ENCODE data around the gene DYNC1I2. TPM values are rescaled to one million over a fixed set of nuclear protein-coding genes. Genes with fewer than 3 reads are reported as not detected.

The DYNC1I2 gene
- total RNA-seq, 2 experiments from 2014 or later, result 39.9 to 40.0 TPM

- peaks cover 14% of the 10 kb centered on the region for H3K4me1 Mint-ChIP-seq (ENCODE audit: low read depth)
- H3K9me3 Mint-ChIP-seq, result no peaks in the 10 kb centered on the region
- H3K4me3 Mint-ChIP-seq, result no peak overlapping the region
- no peak for DNase-seq
- ChIA-PET CTCF (interaction anchor here (1.1 to 1.7 kb wide), 3 partner anchors 21 to 418 kb away, joined by 3 read pairs; no protein-coding TSS in a partner anchor), POLR2A (no interaction called here)
- no peak overlapping the region for H3K27ac Mint-ChIP-seq
- TF ChIP-seq CTCF (IDR thresholded peaks at IDR 0.05), result no peak
- intact Hi-C loops (cut with micrococcal nuclease), result no loop called here
- ATAC-seq, result no peak
- no peaks in the 10 kb centered on the region for H3K27me3 Mint-ChIP-seq
- H3K36me3 Mint-ChIP-seq (ENCODE audit: low read depth), result no peaks in the 10 kb centered on the region
Observed at GRCh38 chr2:171709011-171709685, 21.9 kb downstream of the DYNC1I2 start.

GRCh38 chr2:171711351-171711750, 24.1 kb downstream of the DYNC1I2 start:
- Mint-ChIP-seq H3K4me3 (no peak overlapping the region), H3K36me3 (ENCODE audit: low read depth) (no peaks in the 10 kb centered on the region), H3K9me3 (no peaks in the 10 kb centered on the region), H3K27me3 (no peaks in the 10 kb centered on the region), H3K4me1 (ENCODE audit: low read depth) (peaks cover 11% of the 10 kb centered on the region), H3K27ac (no peak overlapping the region)
- ATAC-seq (no peak), DNase-seq (no peak)
- ChIA-PET POLR2A (interaction anchor here (1.0 kb wide), 1 partner anchor 12 kb away, joined by 3 read pairs; no protein-coding TSS in a partner anchor), CTCF (interaction anchor here (0.9 to 1.6 kb wide), 4 partner anchors 27 to 416 kb away, joined by 3 to 4 read pairs (median 3); no protein-coding TSS in a partner anchor)
- TF ChIP-seq CTCF (IDR thresholded peaks at IDR 0.05), result no peak
- intact Hi-C loops (cut with micrococcal nuclease), result no loop called here

- no peak for TF ChIP-seq CTCF (IDR thresholded peaks at IDR 0.05)
- no peaks in the 10 kb centered on the region for H3K9me3 Mint-ChIP-seq
- H3K4me1 Mint-ChIP-seq (ENCODE audit: low read depth), result peaks cover 10% of the 10 kb centered on the region
- no peak overlapping the region for H3K4me3 Mint-ChIP-seq
- H3K36me3 Mint-ChIP-seq (ENCODE audit: low read depth), result no peaks in the 10 kb centered on the region
- ATAC-seq (no peak), DNase-seq (no peak)
- no peak overlapping the region for H3K27ac Mint-ChIP-seq
- intact Hi-C loops (cut with micrococcal nuclease), result no loop called here
- ChIA-PET CTCF (interaction anchor here (0.7 to 1.6 kb wide), 4 partner anchors 8 to 415 kb away, joined by 3 to 4 read pairs (median 3); no protein-coding TSS in a partner anchor), POLR2A (no interaction called here)
- H3K27me3 Mint-ChIP-seq, result no peaks in the 10 kb centered on the region
Observed at GRCh38 chr2:171712051-171712450, 24.8 kb downstream of the DYNC1I2 start.

- Mint-ChIP-seq H3K9me3 (no peaks in the 10 kb centered on the region), H3K36me3 (ENCODE audit: low read depth) (peaks cover 7% of the 10 kb centered on the region), H3K27me3 (no peaks in the 10 kb centered on the region), H3K4me1 (ENCODE audit: low read depth) (no peaks in the 10 kb centered on the region), H3K27ac (no peak overlapping the region), H3K4me3 (no peak overlapping the region)
- CTCF ChIA-PET, result interaction anchor here (1.6 to 2.1 kb wide), 2 partner anchors 15 to 120 kb away, joined by 3 to 10 read pairs; no protein-coding TSS in a partner anchor
- intact Hi-C loops (cut with micrococcal nuclease), result no loop called here
- ATAC-seq, result peak; percentile 58
- no peak for TF ChIP-seq CTCF (IDR thresholded peaks at IDR 0.05)
- DNase-seq, result no peak
- POLR2A ChIA-PET, result no interaction called here
Observed at GRCh38 chr2:171718720-171719119, 31.5 kb downstream of the DYNC1I2 start.

- ATAC-seq, result no peak
- H3K4me1 Mint-ChIP-seq (ENCODE audit: low read depth), result no peaks in the 10 kb centered on the region
- POLR2A ChIA-PET, result no interaction called here
- no peak overlapping the region for H3K4me3 Mint-ChIP-seq
- intact Hi-C loops (cut with micrococcal nuclease), result no loop called here
- H3K27me3 Mint-ChIP-seq, result no peaks in the 10 kb centered on the region
- no peak for DNase-seq
- no peak overlapping the region for H3K27ac Mint-ChIP-seq
- H3K36me3 Mint-ChIP-seq (ENCODE audit: low read depth), result peaks cover 8% of the 10 kb centered on the region
- no peak for TF ChIP-seq CTCF (IDR thresholded peaks at IDR 0.05)
- no peaks in the 10 kb centered on the region for H3K9me3 Mint-ChIP-seq
- CTCF ChIA-PET, result interaction anchor here (0.6 to 2.1 kb wide), 5 partner anchors 16 to 402 kb away, joined by 3 to 10 read pairs (median 3); no protein-coding TSS in a partner anchor
Observed at GRCh38 chr2:171719660-171720059, 32.4 kb downstream of the DYNC1I2 start.

Measured in activated CD8-positive, alpha-beta T cell treated with anti-CD3 and anti-CD28 coated beads for 36 hours (primary cell).